PC-3 (cell line): Measurements from ENCODE around the gene SLC25A21.

Experiments used
- EZH2 ChIP-seq: fragments of 300-600 bp; sonication (generic); IDR thresholded peaks from one replicate; pipeline ENCODE4 v1.6.1; 2017; ENCODE audit warnings: antibody characterized with exemption, mild to moderate bottlenecking, low read length; ENCODE audit not compliant: unreplicated experiment
- EZH2phosphoT487 ChIP-seq: fragments of 300-600 bp; sonication (generic); IDR thresholded peaks from 2 replicates; pipeline ENCODE4 v1.6.1; 2018; ENCODE audit warnings: mild to moderate bottlenecking, antibody characterized with exemption, low read length, borderline replicate concordance
- TF ChIP-seq, protein P1 (sequence below): fragments of 300-600 bp; sonication (generic); conservative IDR thresholded peaks from 2 replicates; pipeline ENCODE4 v1.5.1; 2017; ENCODE audit warnings: antibody characterized with exemption, low read depth, mild to moderate bottlenecking, low read length

GRCh38 chr14:36791402-36791801 is 381.0 kb downstream of the SLC25A21 start:
- TF ChIP-seq, protein P1, sequence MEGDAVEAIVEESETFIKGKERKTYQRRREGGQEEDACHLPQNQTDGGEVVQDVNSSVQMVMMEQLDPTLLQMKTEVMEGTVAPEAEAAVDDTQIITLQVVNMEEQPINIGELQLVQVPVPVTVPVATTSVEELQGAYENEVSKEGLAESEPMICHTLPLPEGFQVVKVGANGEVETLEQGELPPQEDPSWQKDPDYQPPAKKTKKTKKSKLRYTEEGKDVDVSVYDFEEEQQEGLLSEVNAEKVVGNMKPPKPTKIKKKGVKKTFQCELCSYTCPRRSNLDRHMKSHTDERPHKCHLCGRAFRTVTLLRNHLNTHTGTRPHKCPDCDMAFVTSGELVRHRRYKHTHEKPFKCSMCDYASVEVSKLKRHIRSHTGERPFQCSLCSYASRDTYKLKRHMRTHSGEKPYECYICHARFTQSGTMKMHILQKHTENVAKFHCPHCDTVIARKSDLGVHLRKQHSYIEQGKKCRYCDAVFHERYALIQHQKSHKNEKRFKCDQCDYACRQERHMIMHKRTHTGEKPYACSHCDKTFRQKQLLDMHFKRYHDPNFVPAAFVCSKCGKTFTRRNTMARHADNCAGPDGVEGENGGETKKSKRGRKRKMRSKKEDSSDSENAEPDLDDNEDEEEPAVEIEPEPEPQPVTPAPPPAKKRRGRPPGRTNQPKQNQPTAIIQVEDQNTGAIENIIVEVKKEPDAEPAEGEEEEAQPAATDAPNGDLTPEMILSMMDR, result no peak
- no peak for TF ChIP-seq EZH2
- TF ChIP-seq EZH2phosphoT487, result no peak
